H9 (cell line): ENCODE results near the gene GNA15. TPM values are rescaled to one million over a fixed set of nuclear protein-coding genes. Genes with fewer than 3 reads are reported as not detected.

Experiments used
- DNase-seq: peaks from one replicate; pipeline ENCODE4 v3.0.0-alpha.2; 2017
- H2AFZ ChIP-seq: one replicate; pipeline ENCODE4 v1.6.1; 2013; ENCODE audit warnings: mild to moderate bottlenecking, low read length, control low read depth, moderate library complexity
- H2AK5ac ChIP-seq: 2 replicates; pipeline ENCODE4 v1.6.1; 2013; ENCODE audit warnings: low read length, control low read depth, mixed read lengths; ENCODE audit not compliant: insufficient read length
- H2BK120ac ChIP-seq: one replicate; pipeline ENCODE4 v1.6.1; 2013; ENCODE audit warnings: low read depth, mild to moderate bottlenecking, low read length, control low read depth, inconsistent platforms; ENCODE audit not compliant: poor library complexity, severe bottlenecking
- H2BK12ac ChIP-seq: 2 replicates; pipeline ENCODE4 v1.6.1; 2013; ENCODE audit warnings: low read length, control low read depth, mixed read lengths, low read depth; ENCODE audit not compliant: insufficient read length
- H2BK15ac ChIP-seq: 2 replicates; pipeline ENCODE4 v1.6.1; 2013; ENCODE audit warnings: low read depth, low read length, control low read depth
- H2BK20ac ChIP-seq: one replicate; pipeline ENCODE4 v1.6.1; 2013; ENCODE audit warnings: low read depth, mild to moderate bottlenecking, low read length, control low read depth, inconsistent platforms; ENCODE audit not compliant: poor library complexity, severe bottlenecking
- H2BK5ac ChIP-seq: 2 replicates; pipeline ENCODE4 v1.6.1; 2013; ENCODE audit warnings: low read length, control low read depth, mixed read lengths; ENCODE audit not compliant: insufficient read length
- H3K14ac ChIP-seq: 2 replicates; pipeline ENCODE4 v1.6.1; 2013; ENCODE audit warnings: low read length, control low read depth; ENCODE audit not compliant: insufficient read depth
- H3K18ac ChIP-seq: 2 replicates; pipeline ENCODE4 v1.6.1; 2013; ENCODE audit warnings: low read depth, mild to moderate bottlenecking, mixed read lengths, low read length, control low read depth; ENCODE audit not compliant: insufficient read length
- H3K23ac ChIP-seq: 2 replicates; pipeline ENCODE4 v1.6.1; 2013; ENCODE audit warnings: low read length, control low read depth, mixed read lengths, low read depth; ENCODE audit not compliant: insufficient read length
- H3K23me2 ChIP-seq: 2 replicates; pipeline ENCODE4 v1.6.1; 2013; ENCODE audit warnings: low read depth, mild to moderate bottlenecking, mixed read lengths, low read length, control low read depth; ENCODE audit not compliant: insufficient read length, poor library complexity, severe bottlenecking
- H3K27ac ChIP-seq: 2 replicates; pipeline ENCODE4 v1.5.1; 2013; ENCODE audit warnings: low read length, control low read depth, mixed read lengths, low read depth; ENCODE audit not compliant: insufficient read length
- H3K27me3 ChIP-seq: 2 replicates; pipeline ENCODE4 v1.6.1; 2013; ENCODE audit warnings: low read length, control low read depth, inconsistent platforms; ENCODE audit not compliant: insufficient read depth
- H3K4ac ChIP-seq: 2 replicates; pipeline ENCODE4 v1.6.1; 2013; ENCODE audit warnings: low read depth, mild to moderate bottlenecking, control low read depth, inconsistent platforms, low read length, moderate library complexity
- H3K4me1 ChIP-seq: 2 replicates; pipeline ENCODE4 v1.6.1; 2013; ENCODE audit warnings: low read length, control low read depth, inconsistent platforms; ENCODE audit not compliant: insufficient read depth
- H3K4me2 ChIP-seq: 2 replicates; pipeline ENCODE4 v1.6.1; 2013; ENCODE audit warnings: low read length, control low read depth, mixed read lengths; ENCODE audit not compliant: insufficient read length, insufficient read depth
- H3K56ac ChIP-seq: 2 replicates; pipeline ENCODE4 v1.6.1; 2013; ENCODE audit warnings: low read depth, mild to moderate bottlenecking, mixed read lengths, low read length, control low read depth; ENCODE audit not compliant: insufficient read length
- H3K79me1 ChIP-seq: 2 replicates; pipeline ENCODE4 v1.6.1; 2013; ENCODE audit warnings: low read depth, mild to moderate bottlenecking, moderate library complexity, low read length, control low read depth, inconsistent platforms; ENCODE audit not compliant: insufficient read depth, poor library complexity, severe bottlenecking
- H3K79me2 ChIP-seq: 2 replicates; pipeline ENCODE4 v1.6.1; 2013; ENCODE audit warnings: low read length, control low read depth, inconsistent platforms; ENCODE audit not compliant: insufficient read depth
- H3K9ac ChIP-seq: 2 replicates; pipeline ENCODE4 v1.6.1; 2013; ENCODE audit warnings: low read length, control low read depth, mixed read lengths; ENCODE audit not compliant: insufficient read length; ENCODE audit errors: extremely low read depth
- H3K9me3 ChIP-seq: one replicate; pipeline ENCODE4 v1.6.1; 2013; ENCODE audit warnings: low read depth, low read length, inconsistent platforms; ENCODE audit not compliant: control insufficient read depth
- H3T11ph ChIP-seq: one replicate; pipeline ENCODE4 v1.6.1; 2013; ENCODE audit warnings: mild to moderate bottlenecking, low read length, control low read depth, inconsistent platforms
- H4K20me1 ChIP-seq: one replicate; pipeline ENCODE4 v1.6.1; 2013; ENCODE audit not compliant: control insufficient read depth, insufficient read length, insufficient read depth
- H4K5ac ChIP-seq: 2 replicates; pipeline ENCODE4 v1.6.1; 2013; ENCODE audit warnings: low read depth, mild to moderate bottlenecking, mixed read lengths, low read length, control low read depth; ENCODE audit not compliant: insufficient read length
- H4K8ac ChIP-seq: replicated peaks from 2 replicates; pipeline ENCODE4 v1.6.1; 2013; ENCODE audit warnings: low read length, control low read depth, mixed read lengths, low read depth; ENCODE audit not compliant: insufficient read length
- H4K91ac ChIP-seq: 2 replicates; pipeline ENCODE4 v1.6.1; 2013; ENCODE audit warnings: low read depth, mild to moderate bottlenecking, moderate library complexity, mixed read lengths, low read length, control low read depth; ENCODE audit not compliant: insufficient read length
- H3K27ac Mint-ChIP-seq, 3 experiments: 2 replicates in 2 of 3; 3 replicates in 1 of 3; pipeline ENCODE4 v1.8.0; 2020 to 2021; ENCODE audit warnings: mixed read lengths in 3 of 3, mild to moderate bottlenecking in 1 of 3, moderate library complexity in 1 of 3
- H3K27me3 Mint-ChIP-seq: 2 replicates; pipeline ENCODE4 v1.8.0; 2021; ENCODE audit warnings: low read depth, mild to moderate bottlenecking, moderate library complexity, mixed read lengths
- H3K36me3 Mint-ChIP-seq, 3 experiments: 2 replicates in 2 of 3; 3 replicates in 1 of 3; pipeline ENCODE4 v1.8.0; 2020 to 2021; ENCODE audit warnings: low read depth in 3 of 3, mixed read lengths in 3 of 3; ENCODE audit not compliant: insufficient read depth in 1 of 3
- H3K4me1 Mint-ChIP-seq, 2 experiments: 2 replicates each; pipeline ENCODE4 v1.8.0; 2020; ENCODE audit warnings: mixed read lengths in 2 of 2
- H3K4me3 Mint-ChIP-seq, 2 experiments: 2 replicates in 1 of 2; 3 replicates in 1 of 2; pipeline ENCODE4 v1.8.0; 2020 to 2021; ENCODE audit warnings: mild to moderate bottlenecking in 2 of 2, mixed read lengths in 2 of 2, moderate library complexity in 1 of 2
- H3K9me3 Mint-ChIP-seq, 2 experiments: 2 replicates in 1 of 2; 3 replicates in 1 of 2; pipeline ENCODE4 v1.8.0; 2020; ENCODE audit warnings: mild to moderate bottlenecking in 2 of 2, mixed read lengths in 2 of 2, moderate library complexity in 1 of 2
- WGBS: extraction: QIAGEN DNeasy Blood & Tissue Kit; methylation state at CpG from one replicate; pipeline ENCODE4 v1.1.7; 2013; ENCODE audit warnings: missing lambda C conversion rate, low lambda C conversion rate, mixed read lengths; ENCODE audit not compliant: insufficient read length; ENCODE audit errors: extremely low coverage; 5-methylcytosine and 5-hydroxymethylcytosine counted together
- total RNA-seq: library from RNA; stranded (reverse); gene quantifications from 2 replicates; pipeline ENCODE4 v1.2.1, GENCODE V29; 2021
- TF ChIP-seq, protein P1 (sequence below): fragments of 200-600 bp; sonication (generic); conservative IDR thresholded peaks from 3 replicates; pipeline ENCODE4 v1.8.0; 2021; ENCODE audit warnings: antibody characterized with exemption, mild to moderate bottlenecking

Gene GNA15
- total RNA-seq, 1 experiment from 2014 or later: not detected

DNA sequence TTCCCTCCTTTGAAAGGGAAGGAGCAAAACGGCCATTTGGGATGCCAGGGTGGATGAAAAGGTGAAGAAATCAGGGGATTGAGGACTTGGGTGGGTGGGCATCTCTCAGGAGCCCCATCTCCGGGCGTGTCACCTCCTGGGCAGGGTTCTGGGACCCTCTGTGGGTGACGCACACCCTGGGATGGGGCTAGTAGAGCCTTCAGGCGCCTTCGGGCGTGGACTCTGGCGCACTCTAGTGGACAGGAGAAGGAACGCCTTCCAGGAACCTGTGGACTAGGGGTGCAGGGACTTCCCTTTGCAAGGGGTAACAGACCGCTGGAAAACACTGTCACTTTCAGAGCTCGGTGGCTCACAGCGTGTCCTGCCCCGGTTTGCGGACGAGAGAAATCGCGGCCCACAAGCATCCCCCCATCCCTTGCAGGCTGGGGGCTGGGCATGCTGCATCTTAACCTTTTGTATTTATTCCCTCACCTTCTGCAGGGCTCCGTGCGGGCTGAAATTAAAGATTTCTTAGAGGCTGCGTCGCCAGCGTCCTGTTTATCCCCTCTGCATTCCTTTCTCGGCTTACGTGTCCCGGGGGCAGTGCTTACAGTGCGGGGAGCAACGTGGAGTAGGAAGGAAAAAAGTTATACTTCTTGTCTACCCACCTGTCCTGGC is 27.5 kb downstream of the GNA15 start:
- H3K9me3 ChIP-seq: no peaks in the 10 kb centered on the region
- no peaks in the 10 kb centered on the region for H3K27me3 ChIP-seq
- no peak overlapping the region for H2BK20ac ChIP-seq
- H2BK12ac ChIP-seq: no peak overlapping the region
- H3K9ac ChIP-seq: no peak overlapping the region
- TF ChIP-seq, protein P1, sequence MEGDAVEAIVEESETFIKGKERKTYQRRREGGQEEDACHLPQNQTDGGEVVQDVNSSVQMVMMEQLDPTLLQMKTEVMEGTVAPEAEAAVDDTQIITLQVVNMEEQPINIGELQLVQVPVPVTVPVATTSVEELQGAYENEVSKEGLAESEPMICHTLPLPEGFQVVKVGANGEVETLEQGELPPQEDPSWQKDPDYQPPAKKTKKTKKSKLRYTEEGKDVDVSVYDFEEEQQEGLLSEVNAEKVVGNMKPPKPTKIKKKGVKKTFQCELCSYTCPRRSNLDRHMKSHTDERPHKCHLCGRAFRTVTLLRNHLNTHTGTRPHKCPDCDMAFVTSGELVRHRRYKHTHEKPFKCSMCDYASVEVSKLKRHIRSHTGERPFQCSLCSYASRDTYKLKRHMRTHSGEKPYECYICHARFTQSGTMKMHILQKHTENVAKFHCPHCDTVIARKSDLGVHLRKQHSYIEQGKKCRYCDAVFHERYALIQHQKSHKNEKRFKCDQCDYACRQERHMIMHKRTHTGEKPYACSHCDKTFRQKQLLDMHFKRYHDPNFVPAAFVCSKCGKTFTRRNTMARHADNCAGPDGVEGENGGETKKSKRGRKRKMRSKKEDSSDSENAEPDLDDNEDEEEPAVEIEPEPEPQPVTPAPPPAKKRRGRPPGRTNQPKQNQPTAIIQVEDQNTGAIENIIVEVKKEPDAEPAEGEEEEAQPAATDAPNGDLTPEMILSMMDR: peak; percentile 98
- no peak overlapping the region for H2BK120ac ChIP-seq
- no peak overlapping the region for H3K4ac ChIP-seq
- H3K56ac ChIP-seq: no peak overlapping the region
- H4K8ac ChIP-seq: no peak overlapping the region
- no peak overlapping the region for H2AFZ ChIP-seq
- Mint-ChIP-seq H3K27ac (no peak overlapping the region; a peak in 2 of 7 replicates), H3K27me3 (peaks cover 42% of the 10 kb centered on the region), H3K4me1 (peaks cover 4 to 9% of the 10 kb centered on the region in 2 experiments), H3K36me3 (no peaks in the 10 kb centered on the region; a peak in 3 of 7 replicates), H3K9me3 (peaks cover 3 to 7% of the 10 kb centered on the region in 2 experiments; a peak in 3 of 5 replicates), H3K4me3 (peak overlapping the region; percentile 57 to 79)
- no peak overlapping the region for H3K27ac ChIP-seq
- no peak overlapping the region for H2BK15ac ChIP-seq
- no peaks in the 10 kb centered on the region for H3K23me2 ChIP-seq
- DNase-seq: peak; percentile 84
- no peaks in the 10 kb centered on the region for H3K4me1 ChIP-seq
- no peaks in the 10 kb centered on the region for H3K79me1 ChIP-seq
- no peak overlapping the region for H2AK5ac ChIP-seq
- no CpG with 5 or more reads among the region's 27 CpGs for WGBS
- H3K4me2 ChIP-seq: peak overlapping the region; percentile 39
- no peaks in the 10 kb centered on the region for H4K20me1 ChIP-seq
- H3K79me2 ChIP-seq: no peaks in the 10 kb centered on the region
- no peak overlapping the region for H4K5ac ChIP-seq
- no peak overlapping the region for H2BK5ac ChIP-seq
- H3K14ac ChIP-seq: no peak overlapping the region
- no peak overlapping the region for H3T11ph ChIP-seq
- H4K91ac ChIP-seq: no peak overlapping the region
- no peak overlapping the region for H3K18ac ChIP-seq
- H3K23ac ChIP-seq: no peak overlapping the region
